ENCODE measurements around the gene INTS1. TPM values are rescaled to one million over a fixed set of nuclear protein-coding genes. Genes with fewer than 3 reads are reported as not detected.

The INTS1 gene
- total and polyA plus RNA-seq, 10 of the 15 experiments (the other 5 are each of a cell fraction or from before 2014, with no cell fraction given): 0.52 to 89.0 (median 15.1) TPM

DNA sequence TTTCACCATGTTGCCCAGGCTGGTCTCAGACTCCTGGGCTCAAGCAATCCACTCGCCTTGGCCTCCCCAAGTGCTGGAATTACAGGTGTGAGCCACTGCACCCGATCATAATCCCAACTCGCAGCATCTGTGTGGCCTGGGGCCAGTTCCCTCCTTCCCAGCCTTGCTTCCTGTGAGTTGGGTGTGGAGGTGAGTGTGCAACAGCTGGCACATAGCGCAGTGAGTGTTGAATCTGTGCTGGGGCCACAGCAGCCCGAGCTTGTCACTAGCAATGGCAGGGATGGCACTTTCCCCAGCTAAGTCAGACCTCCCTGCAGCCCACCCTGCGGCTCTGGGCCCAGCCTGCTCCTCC, 39.6 kb upstream of the INTS1 start:
- Histone ChIP-seq H3K9me3 (replicated peaks; ENCODE audit: control insufficient read depth, insufficient read depth, low read length) (no peaks in the 10 kb centered on the region), H3K4me1 (ENCODE audit: control insufficient read depth, insufficient read depth, low read length) (no peaks in the 10 kb centered on the region), H3K36me3 (ENCODE audit: control insufficient read depth in 2 of 2, insufficient read depth in 2 of 2, low read length in 1 of 2) (peaks cover 3 to 20% of the 10 kb centered on the region in 2 experiments; a peak in 3 of 4 replicates), H2AFZ (ENCODE audit: control insufficient read depth, low read depth, low read length) (no peak overlapping the region), H3K9ac (ENCODE audit: control insufficient read depth, insufficient read depth, low read length) (no peak overlapping the region), H3K4me3 (no peak overlapping the region), H3K79me2 (ENCODE audit: control insufficient read depth, insufficient read depth, low read length) (no peaks in the 10 kb centered on the region), H3K27me3 (replicated peaks in 1 of 2; ENCODE audit: control insufficient read depth in 2 of 2, insufficient read depth in 2 of 2, low read length in 1 of 2) (no peaks in the 10 kb centered on the region), H3K27ac (ENCODE audit: control insufficient read depth, insufficient read depth) (no peak overlapping the region), H3K4me2 (ENCODE audit: control insufficient read depth, insufficient read depth) (no peak overlapping the region), H4K20me1 (ENCODE audit: control insufficient read depth, insufficient read depth) (no peaks in the 10 kb centered on the region)
- ATAC-seq: no peak
- WGBS (ENCODE audit: insufficient coverage, insufficient replicate concordance, low lambda C conversion rate, missing lambda C conversion rate): 90% methylated on average over 6 of the region's 6 CpGs
- intact Hi-C loops (cut with micrococcal nuclease; ENCODE audit: unreplicated experiment) (no loop called here), in situ Hi-C loops (cut with MboI) (no loop called here)
- ChIA-PET SMC1A (ENCODE audit: uncharacterized antibody, unreplicated experiment) (no interaction called here), RAD21 (ENCODE audit: unreplicated experiment) (no interaction called here), POLR2A (no interaction called here), CTCF (no interaction called here)
- no TSS peak for BruUV-seq (replicated peaks)
- no peak for DNase-seq (ENCODE audit: low read depth, low spot score)
- no peak for FAIRE-seq
- TF ChIP-seq PAX8 (IDR thresholded peaks at IDR 0.05): no peak
- no peak for TF ChIP-seq CHD4 (IDR thresholded peaks at IDR 0.05)
- no peak for TF ChIP-seq NR2F1 (conservative IDR thresholded peaks at IDR 0.05)
- TF ChIP-seq, protein P1, sequence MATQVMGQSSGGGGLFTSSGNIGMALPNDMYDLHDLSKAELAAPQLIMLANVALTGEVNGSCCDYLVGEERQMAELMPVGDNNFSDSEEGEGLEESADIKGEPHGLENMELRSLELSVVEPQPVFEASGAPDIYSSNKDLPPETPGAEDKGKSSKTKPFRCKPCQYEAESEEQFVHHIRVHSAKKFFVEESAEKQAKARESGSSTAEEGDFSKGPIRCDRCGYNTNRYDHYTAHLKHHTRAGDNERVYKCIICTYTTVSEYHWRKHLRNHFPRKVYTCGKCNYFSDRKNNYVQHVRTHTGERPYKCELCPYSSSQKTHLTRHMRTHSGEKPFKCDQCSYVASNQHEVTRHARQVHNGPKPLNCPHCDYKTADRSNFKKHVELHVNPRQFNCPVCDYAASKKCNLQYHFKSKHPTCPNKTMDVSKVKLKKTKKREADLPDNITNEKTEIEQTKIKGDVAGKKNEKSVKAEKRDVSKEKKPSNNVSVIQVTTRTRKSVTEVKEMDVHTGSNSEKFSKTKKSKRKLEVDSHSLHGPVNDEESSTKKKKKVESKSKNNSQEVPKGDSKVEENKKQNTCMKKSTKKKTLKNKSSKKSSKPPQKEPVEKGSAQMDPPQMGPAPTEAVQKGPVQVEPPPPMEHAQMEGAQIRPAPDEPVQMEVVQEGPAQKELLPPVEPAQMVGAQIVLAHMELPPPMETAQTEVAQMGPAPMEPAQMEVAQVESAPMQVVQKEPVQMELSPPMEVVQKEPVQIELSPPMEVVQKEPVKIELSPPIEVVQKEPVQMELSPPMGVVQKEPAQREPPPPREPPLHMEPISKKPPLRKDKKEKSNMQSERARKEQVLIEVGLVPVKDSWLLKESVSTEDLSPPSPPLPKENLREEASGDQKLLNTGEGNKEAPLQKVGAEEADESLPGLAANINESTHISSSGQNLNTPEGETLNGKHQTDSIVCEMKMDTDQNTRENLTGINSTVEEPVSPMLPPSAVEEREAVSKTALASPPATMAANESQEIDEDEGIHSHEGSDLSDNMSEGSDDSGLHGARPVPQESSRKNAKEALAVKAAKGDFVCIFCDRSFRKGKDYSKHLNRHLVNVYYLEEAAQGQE (IDR thresholded peaks at IDR 0.05; ENCODE audit: low read depth, low read length): no peak
- TF ChIP-seq, protein P2, sequence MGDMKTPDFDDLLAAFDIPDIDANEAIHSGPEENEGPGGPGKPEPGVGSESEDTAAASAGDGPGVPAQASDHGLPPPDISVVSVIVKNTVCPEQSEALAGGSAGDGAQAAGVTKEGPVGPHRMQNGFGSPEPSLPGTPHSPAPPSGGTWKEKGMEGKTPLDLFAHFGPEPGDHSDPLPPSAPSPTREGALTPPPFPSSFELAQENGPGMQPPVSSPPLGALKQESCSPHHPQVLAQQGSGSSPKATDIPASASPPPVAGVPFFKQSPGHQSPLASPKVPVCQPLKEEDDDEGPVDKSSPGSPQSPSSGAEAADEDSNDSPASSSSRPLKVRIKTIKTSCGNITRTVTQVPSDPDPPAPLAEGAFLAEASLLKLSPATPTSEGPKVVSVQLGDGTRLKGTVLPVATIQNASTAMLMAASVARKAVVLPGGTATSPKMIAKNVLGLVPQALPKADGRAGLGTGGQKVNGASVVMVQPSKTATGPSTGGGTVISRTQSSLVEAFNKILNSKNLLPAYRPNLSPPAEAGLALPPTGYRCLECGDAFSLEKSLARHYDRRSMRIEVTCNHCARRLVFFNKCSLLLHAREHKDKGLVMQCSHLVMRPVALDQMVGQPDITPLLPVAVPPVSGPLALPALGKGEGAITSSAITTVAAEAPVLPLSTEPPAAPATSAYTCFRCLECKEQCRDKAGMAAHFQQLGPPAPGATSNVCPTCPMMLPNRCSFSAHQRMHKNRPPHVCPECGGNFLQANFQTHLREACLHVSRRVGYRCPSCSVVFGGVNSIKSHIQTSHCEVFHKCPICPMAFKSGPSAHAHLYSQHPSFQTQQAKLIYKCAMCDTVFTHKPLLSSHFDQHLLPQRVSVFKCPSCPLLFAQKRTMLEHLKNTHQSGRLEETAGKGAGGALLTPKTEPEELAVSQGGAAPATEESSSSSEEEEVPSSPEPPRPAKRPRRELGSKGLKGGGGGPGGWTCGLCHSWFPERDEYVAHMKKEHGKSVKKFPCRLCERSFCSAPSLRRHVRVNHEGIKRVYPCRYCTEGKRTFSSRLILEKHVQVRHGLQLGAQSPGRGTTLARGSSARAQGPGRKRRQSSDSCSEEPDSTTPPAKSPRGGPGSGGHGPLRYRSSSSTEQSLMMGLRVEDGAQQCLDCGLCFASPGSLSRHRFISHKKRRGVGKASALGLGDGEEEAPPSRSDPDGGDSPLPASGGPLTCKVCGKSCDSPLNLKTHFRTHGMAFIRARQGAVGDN (IDR thresholded peaks at IDR 0.05): no peak
- TF ChIP-seq, protein P3, sequence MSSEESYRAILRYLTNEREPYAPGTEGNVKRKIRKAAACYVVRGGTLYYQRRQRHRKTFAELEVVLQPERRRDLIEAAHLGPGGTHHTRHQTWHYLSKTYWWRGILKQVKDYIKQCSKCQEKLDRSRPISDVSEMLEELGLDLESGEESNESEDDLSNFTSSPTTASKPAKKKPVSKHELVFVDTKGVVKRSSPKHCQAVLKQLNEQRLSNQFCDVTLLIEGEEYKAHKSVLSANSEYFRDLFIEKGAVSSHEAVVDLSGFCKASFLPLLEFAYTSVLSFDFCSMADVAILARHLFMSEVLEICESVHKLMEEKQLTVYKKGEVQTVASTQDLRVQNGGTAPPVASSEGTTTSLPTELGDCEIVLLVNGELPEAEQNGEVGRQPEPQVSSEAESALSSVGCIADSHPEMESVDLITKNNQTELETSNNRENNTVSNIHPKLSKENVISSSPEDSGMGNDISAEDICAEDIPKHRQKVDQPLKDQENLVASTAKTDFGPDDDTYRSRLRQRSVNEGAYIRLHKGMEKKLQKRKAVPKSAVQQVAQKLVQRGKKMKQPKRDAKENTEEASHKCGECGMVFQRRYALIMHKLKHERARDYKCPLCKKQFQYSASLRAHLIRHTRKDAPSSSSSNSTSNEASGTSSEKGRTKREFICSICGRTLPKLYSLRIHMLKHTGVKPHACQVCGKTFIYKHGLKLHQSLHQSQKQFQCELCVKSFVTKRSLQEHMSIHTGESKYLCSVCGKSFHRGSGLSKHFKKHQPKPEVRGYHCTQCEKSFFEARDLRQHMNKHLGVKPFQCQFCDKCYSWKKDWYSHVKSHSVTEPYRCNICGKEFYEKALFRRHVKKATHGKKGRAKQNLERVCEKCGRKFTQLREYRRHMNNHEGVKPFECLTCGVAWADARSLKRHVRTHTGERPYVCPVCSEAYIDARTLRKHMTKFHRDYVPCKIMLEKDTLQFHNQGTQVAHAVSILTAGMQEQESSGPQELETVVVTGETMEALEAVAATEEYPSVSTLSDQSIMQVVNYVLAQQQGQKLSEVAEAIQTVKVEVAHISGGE (CRISPR knock-in tag; IDR thresholded peaks at IDR 0.05): no peak
- TF ChIP-seq SREBF1 (IDR thresholded peaks at IDR 0.05; ENCODE audit: low read length): no peak
- TF ChIP-seq RUNX3 (IDR thresholded peaks at IDR 0.05; ENCODE audit: low read length): no peak
- no peak for TF ChIP-seq POLR2A (IDR thresholded peaks at IDR 0.05; ENCODE audit: low read depth, low read length)
- TF ChIP-seq SMAD5 (IDR thresholded peaks at IDR 0.05; ENCODE audit: low read depth): no peak
- TF ChIP-seq KAT2A (conservative IDR thresholded peaks at IDR 0.05; ENCODE audit: control insufficient read depth, low read depth, low read length): no peak
- TF ChIP-seq, protein P4, sequence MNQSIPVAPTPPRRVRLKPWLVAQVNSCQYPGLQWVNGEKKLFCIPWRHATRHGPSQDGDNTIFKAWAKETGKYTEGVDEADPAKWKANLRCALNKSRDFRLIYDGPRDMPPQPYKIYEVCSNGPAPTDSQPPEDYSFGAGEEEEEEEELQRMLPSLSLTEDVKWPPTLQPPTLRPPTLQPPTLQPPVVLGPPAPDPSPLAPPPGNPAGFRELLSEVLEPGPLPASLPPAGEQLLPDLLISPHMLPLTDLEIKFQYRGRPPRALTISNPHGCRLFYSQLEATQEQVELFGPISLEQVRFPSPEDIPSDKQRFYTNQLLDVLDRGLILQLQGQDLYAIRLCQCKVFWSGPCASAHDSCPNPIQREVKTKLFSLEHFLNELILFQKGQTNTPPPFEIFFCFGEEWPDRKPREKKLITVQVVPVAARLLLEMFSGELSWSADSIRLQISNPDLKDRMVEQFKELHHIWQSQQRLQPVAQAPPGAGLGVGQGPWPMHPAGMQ (IDR thresholded peaks at IDR 0.05; ENCODE audit: borderline replicate concordance): no peak
- TF ChIP-seq, protein P5, sequence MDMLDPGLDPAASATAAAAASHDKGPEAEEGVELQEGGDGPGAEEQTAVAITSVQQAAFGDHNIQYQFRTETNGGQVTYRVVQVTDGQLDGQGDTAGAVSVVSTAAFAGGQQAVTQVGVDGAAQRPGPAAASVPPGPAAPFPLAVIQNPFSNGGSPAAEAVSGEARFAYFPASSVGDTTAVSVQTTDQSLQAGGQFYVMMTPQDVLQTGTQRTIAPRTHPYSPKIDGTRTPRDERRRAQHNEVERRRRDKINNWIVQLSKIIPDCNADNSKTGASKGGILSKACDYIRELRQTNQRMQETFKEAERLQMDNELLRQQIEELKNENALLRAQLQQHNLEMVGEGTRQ (IDR thresholded peaks at IDR 0.05; ENCODE audit: borderline replicate concordance, low read depth, low read length): no peak

All from GM12878 (cell line).